A549 (cell line): ENCODE results near the gene DARS2.

Experiments used
- CHD4 ChIP-seq: fragments of 200-600 bp; sonication (generic); IDR thresholded peaks from 2 replicates; pipeline ENCODE4 v1.6.1; 2016; ENCODE audit warnings: antibody characterized with exemption, mild to moderate bottlenecking, borderline replicate concordance
- CTCF ChIP-seq: fragments of >200 bp; sonication (Bioruptor Twin); formaldehyde crosslinking; IDR thresholded peaks from 3 replicates; pipeline ENCODE4 v1.5.1; 2016
- EP300 ChIP-seq, 2 experiments: fragments of >200 bp; sonication (Bioruptor Twin); formaldehyde crosslinking; IDR thresholded peaks; 2 replicates in 1 of 2; 3 replicates in 1 of 2; pipeline ENCODE4 v1.6.1; 2016 to 2017
- ESRRA ChIP-seq: fragments of 150-350 bp; IDR thresholded peaks from 2 replicates; pipeline ENCODE4 v1.6.1; 2014; ENCODE audit warnings: mild to moderate bottlenecking, low read length, borderline replicate concordance
- JUN ChIP-seq, 2 experiments: fragments of >200 bp; sonication (Bioruptor Twin); formaldehyde crosslinking; IDR thresholded peaks; 2 replicates in 1 of 2; 3 replicates in 1 of 2; pipeline ENCODE4 v1.6.1; 2016 to 2017
- MAZ ChIP-seq: fragments of 150-350 bp; IDR thresholded peaks from 2 replicates; pipeline ENCODE4 v1.6.1; 2014; ENCODE audit warnings: antibody characterized with exemption, low read depth, low read length, borderline replicate concordance
- MYC ChIP-seq: IDR thresholded peaks from 2 replicates; pipeline ENCODE4 v1.6.1; 2012; ENCODE audit warnings: mild to moderate bottlenecking, inconsistent platforms, low read length, improper control_type of control experiment, borderline replicate concordance
- POLR2A ChIP-seq: IDR thresholded peaks from 2 replicates; pipeline ENCODE4 v1.6.1; 2012; ENCODE audit warnings: mild to moderate bottlenecking, low read length
- RFX5 ChIP-seq: fragments of 450-650 bp; IDR thresholded peaks from 2 replicates; pipeline ENCODE4 v1.7.1; 2014; ENCODE audit warnings: antibody characterized with exemption, mild to moderate bottlenecking, moderate library complexity
- TP53 ChIP-seq: fragments of 250-450 bp; sonication (Bioruptor Pico); IDR thresholded peaks from 2 replicates; pipeline ENCODE4 v1.5.0; 2021; ENCODE audit warnings: mild to moderate bottlenecking, moderate library complexity
- ZNF302 ChIP-seq: fragments of 250-450 bp; sonication (Bioruptor Pico); IDR thresholded peaks from 2 replicates; pipeline ENCODE4 v1.9.0; 2021; ENCODE audit warnings: inconsistent platforms, mild to moderate bottlenecking, moderate library complexity
- TF ChIP-seq, protein P1 (sequence below): fragments of 200-600 bp; sonication (generic); IDR thresholded peaks from 2 replicates; pipeline ENCODE4 v1.6.1; 2016; ENCODE audit warnings: antibody characterized with exemption, mild to moderate bottlenecking, moderate library complexity

DNA sequence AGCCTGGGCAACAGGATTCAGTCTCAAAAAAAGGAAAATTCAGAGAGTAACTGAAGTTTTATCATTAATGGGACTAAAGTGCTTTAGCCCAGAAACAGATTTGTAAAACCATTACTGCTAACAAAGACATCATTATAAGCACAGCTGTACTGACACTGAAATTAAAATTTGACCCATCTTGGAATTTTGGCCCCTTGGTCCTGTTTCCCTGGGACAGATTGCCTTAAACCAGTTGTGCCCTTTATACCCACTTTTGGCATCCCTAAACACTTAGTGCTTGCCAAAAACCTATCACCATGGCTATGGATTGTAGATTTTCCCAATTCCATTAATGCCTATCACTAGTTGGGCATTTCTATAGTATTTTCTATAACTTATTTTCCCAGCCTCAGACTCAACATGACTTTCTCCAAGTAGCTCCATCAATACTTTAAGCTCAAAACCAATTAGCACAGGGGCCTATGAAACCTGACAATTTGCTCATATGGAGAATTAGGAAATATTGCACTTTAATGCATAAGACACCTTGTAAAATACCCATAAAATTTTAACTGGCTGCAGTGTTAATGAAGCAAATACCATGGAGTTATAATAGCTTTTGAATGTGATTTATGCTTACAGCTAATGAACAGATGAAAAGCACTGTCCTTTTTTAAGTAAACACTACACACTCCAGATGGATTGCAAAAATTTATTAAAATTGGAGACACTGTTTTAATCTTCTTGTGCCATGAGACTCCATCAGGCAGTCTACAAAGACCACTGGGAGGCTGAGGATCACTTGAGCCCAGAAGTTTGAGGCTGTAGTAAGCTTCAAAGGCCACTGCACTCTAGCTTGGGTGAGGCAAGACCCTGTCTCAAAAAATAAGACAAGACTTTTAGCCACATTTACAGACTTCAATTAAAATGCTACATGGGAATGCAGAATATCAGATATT, 39.0 kb downstream of the DARS2 start:
- no peak for TF ChIP-seq CTCF
- no peak for TF ChIP-seq POLR2A
- 0 out of 2 replicates have a peak, but pooled peaks have one; percentile 1 for TF ChIP-seq TP53 (CRISPR knock-in tag)
- no peak for TF ChIP-seq MAZ
- TF ChIP-seq CHD4: no peak
- no peak for TF ChIP-seq RFX5
- TF ChIP-seq, protein P1, sequence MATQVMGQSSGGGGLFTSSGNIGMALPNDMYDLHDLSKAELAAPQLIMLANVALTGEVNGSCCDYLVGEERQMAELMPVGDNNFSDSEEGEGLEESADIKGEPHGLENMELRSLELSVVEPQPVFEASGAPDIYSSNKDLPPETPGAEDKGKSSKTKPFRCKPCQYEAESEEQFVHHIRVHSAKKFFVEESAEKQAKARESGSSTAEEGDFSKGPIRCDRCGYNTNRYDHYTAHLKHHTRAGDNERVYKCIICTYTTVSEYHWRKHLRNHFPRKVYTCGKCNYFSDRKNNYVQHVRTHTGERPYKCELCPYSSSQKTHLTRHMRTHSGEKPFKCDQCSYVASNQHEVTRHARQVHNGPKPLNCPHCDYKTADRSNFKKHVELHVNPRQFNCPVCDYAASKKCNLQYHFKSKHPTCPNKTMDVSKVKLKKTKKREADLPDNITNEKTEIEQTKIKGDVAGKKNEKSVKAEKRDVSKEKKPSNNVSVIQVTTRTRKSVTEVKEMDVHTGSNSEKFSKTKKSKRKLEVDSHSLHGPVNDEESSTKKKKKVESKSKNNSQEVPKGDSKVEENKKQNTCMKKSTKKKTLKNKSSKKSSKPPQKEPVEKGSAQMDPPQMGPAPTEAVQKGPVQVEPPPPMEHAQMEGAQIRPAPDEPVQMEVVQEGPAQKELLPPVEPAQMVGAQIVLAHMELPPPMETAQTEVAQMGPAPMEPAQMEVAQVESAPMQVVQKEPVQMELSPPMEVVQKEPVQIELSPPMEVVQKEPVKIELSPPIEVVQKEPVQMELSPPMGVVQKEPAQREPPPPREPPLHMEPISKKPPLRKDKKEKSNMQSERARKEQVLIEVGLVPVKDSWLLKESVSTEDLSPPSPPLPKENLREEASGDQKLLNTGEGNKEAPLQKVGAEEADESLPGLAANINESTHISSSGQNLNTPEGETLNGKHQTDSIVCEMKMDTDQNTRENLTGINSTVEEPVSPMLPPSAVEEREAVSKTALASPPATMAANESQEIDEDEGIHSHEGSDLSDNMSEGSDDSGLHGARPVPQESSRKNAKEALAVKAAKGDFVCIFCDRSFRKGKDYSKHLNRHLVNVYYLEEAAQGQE: no peak
- TF ChIP-seq MYC: no peak
- no peak for TF ChIP-seq EP300 (IDR thresholded peaks at IDR 0.05)
- TF ChIP-seq ESRRA: no peak
- TF ChIP-seq ZNF302 (CRISPR knock-in tag): no peak
- TF ChIP-seq JUN (IDR thresholded peaks at IDR 0.05): peak; percentile 8 to 9; a peak in 2 of 5 replicates
